GM23248 (cell line): ENCODE measurements around the gene CFAP119. TPM values are rescaled to one million over a fixed set of nuclear protein-coding genes. Genes with fewer than 3 reads are reported as not detected.

Experiments used
- DNase-seq: peaks from one replicate; pipeline ENCODE4 v3.0.0-alpha.2; 2015
- H2AFZ ChIP-seq: fragments of 200-600 bp; sonication (generic); 2 replicates; pipeline ENCODE4 v1.6.1; 2016; ENCODE audit warnings: antibody characterized with exemption
- H3F3A ChIP-seq: fragments of 200-600 bp; sonication (generic); 2 replicates; pipeline ENCODE4 v1.6.1; 2016; ENCODE audit warnings: mild to moderate bottlenecking, antibody characterized with exemption, mixed run types; ENCODE audit not compliant: insufficient read depth
- H3K27ac ChIP-seq: fragments of 200-600 bp; sonication (generic); 2 replicates; pipeline ENCODE4 v1.5.1; 2016; ENCODE audit warnings: mild to moderate bottlenecking
- H3K27me3 ChIP-seq: fragments of 200-600 bp; sonication (generic); replicated peaks from 2 replicates; pipeline ENCODE4 v1.6.1; 2016; ENCODE audit warnings: mild to moderate bottlenecking; ENCODE audit not compliant: insufficient read depth
- H3K36me3 ChIP-seq: fragments of 200-600 bp; sonication (generic); 2 replicates; pipeline ENCODE4 v1.6.1; 2016; ENCODE audit warnings: low read depth, mild to moderate bottlenecking
- H3K4me1 ChIP-seq: fragments of 200-600 bp; sonication (generic); 2 replicates; pipeline ENCODE4 v1.6.1; 2016; ENCODE audit warnings: mild to moderate bottlenecking; ENCODE audit not compliant: insufficient read depth
- H3K4me2 ChIP-seq: fragments of 200-600 bp; sonication (generic); one replicate; pipeline ENCODE4 v1.6.1; 2016; ENCODE audit warnings: mild to moderate bottlenecking; ENCODE audit not compliant: unreplicated experiment
- H3K4me3 ChIP-seq: fragments of 200-600 bp; sonication (generic); 2 replicates; pipeline ENCODE4 v1.5.1; 2016; ENCODE audit warnings: mild to moderate bottlenecking
- H3K79me2 ChIP-seq: fragments of 200-600 bp; sonication (generic); 2 replicates; pipeline ENCODE4 v1.6.1; 2016; ENCODE audit warnings: mild to moderate bottlenecking; ENCODE audit not compliant: insufficient read depth
- H3K9ac ChIP-seq: fragments of 200-600 bp; sonication (generic); 2 replicates; pipeline ENCODE4 v1.6.1; 2016; ENCODE audit warnings: mild to moderate bottlenecking
- H3K9me2 ChIP-seq: fragments of 200-600 bp; sonication (generic); 2 replicates; pipeline ENCODE4 v1.6.1; 2016; ENCODE audit warnings: mixed run types, mild to moderate bottlenecking, moderate library complexity; ENCODE audit not compliant: insufficient read depth
- H3K9me3 ChIP-seq: fragments of 200-600 bp; sonication (generic); one replicate; pipeline ENCODE4 v1.6.1; 2017; ENCODE audit warnings: low read depth
- H4K20me1 ChIP-seq: fragments of 200-600 bp; sonication (generic); 2 replicates; pipeline ENCODE4 v1.6.0; 2016; ENCODE audit not compliant: insufficient read depth
- EZH2 ChIP-seq: fragments of 200-600 bp; sonication (generic); IDR thresholded peaks from 2 replicates; pipeline ENCODE4 v1.6.1; 2018; ENCODE audit warnings: antibody characterized with exemption, mild to moderate bottlenecking; ENCODE audit not compliant: insufficient read depth, poor library complexity, severe bottlenecking
- EZH2phosphoT487 ChIP-seq: fragments of 200-600 bp; sonication (generic); IDR thresholded peaks from 2 replicates; pipeline ENCODE4 v1.6.1; 2018; ENCODE audit warnings: antibody characterized with exemption, moderate library complexity, mild to moderate bottlenecking, low read depth; ENCODE audit not compliant: insufficient read depth
- WGBS, 2 experiments: methylation state at CpG; one replicate each; pipeline ENCODE4 v1.1.6; 2015 to 2017; ENCODE audit warnings: low lambda C conversion rate in 2 of 2, low coverage in 1 of 2; ENCODE audit errors: missing lambda C conversion rate in 2 of 2; 5-methylcytosine and 5-hydroxymethylcytosine counted together
- in situ Hi-C: fragments of 300-500 bp; cut with MboI; formaldehyde crosslinking; loops from 2 replicates; pipeline ENCODE4 v1.15.0; 2020
- polyA plus RNA-seq: library from polyadenylated mRNA; unstranded; fragments of >200 nt; fragmentation: Nextera tagmentation; extraction: Ambion mirVana; gene quantifications from 2 replicates; pipeline ENCODE4 v1.2.1, GENCODE V29; 2016
- total RNA-seq: library from RNA; depleted of rRNA; stranded (reverse); fragments of >200 nt; shearing (Covaris generic); gene quantifications from 2 replicates; pipeline ENCODE4 v1.2.3, GENCODE V29; 2014

The CFAP119 gene
- total and polyA plus RNA-seq, 2 experiments from 2014 or later = 2.7 to 4.6 TPM

DNA sequence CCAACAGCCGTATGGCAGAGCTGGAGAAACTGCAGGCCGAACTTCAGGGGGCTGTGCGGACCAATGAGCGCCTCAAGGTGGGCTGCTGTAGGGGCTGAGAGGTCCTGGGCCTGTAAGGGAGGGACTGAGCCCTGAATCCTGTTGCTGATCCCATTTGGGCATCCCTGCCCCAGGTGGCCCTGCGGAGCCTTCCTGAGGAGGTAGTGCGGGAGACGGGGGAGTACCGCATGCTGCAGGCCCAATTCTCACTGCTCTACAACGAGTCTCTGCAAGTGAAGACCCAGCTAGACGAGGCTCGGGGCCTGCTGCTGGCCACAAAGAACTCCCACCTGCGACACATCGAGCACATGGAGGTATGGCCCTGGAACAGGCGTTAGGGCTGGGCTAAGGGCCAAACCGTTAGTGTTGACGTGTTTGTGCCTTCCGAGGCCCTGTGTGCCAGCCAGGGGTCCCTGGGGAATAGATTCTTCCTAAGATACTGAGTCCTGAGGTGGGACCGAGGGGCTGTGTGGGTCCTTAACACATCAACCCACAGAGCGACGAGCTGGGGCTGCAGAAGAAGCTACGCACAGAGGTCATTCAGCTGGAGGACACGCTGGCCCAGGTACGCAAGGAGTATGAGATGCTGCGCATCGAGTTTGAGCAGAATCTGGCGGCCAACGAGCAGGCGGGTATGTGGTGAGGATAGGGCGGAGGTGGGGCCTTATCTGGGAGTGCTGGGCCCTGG is 4.5 kb upstream of the CFAP119 start:
- WGBS, 2 experiments = 90% methylated on average over 29 of the region's 29 CpGs
- TF ChIP-seq EZH2 = no peak
- TF ChIP-seq EZH2phosphoT487 = no peak
- no peaks in the 10 kb centered on the region for H3K27me3 ChIP-seq
- H3K4me2 ChIP-seq = no peak overlapping the region
- H3K4me1 ChIP-seq = peaks cover 12% of the 10 kb centered on the region
- H3K4me3 ChIP-seq = no peak overlapping the region
- H3F3A ChIP-seq = peaks cover 8% of the 10 kb centered on the region; the same call in 1 of the 2 replicates
- no peaks in the 10 kb centered on the region for H4K20me1 ChIP-seq
- DNase-seq = no peak
- H3K9ac ChIP-seq = no peak overlapping the region
- no peaks in the 10 kb centered on the region for H3K9me2 ChIP-seq
- H3K9me3 ChIP-seq = no peaks in the 10 kb centered on the region
- H3K79me2 ChIP-seq = peaks cover 52% of the 10 kb centered on the region
- no peak overlapping the region for H2AFZ ChIP-seq
- in situ Hi-C loops = no loop called here
- no peak overlapping the region for H3K27ac ChIP-seq
- peaks cover 59% of the 10 kb centered on the region; the same call in 1 of the 2 replicates for H3K36me3 ChIP-seq

DNA sequence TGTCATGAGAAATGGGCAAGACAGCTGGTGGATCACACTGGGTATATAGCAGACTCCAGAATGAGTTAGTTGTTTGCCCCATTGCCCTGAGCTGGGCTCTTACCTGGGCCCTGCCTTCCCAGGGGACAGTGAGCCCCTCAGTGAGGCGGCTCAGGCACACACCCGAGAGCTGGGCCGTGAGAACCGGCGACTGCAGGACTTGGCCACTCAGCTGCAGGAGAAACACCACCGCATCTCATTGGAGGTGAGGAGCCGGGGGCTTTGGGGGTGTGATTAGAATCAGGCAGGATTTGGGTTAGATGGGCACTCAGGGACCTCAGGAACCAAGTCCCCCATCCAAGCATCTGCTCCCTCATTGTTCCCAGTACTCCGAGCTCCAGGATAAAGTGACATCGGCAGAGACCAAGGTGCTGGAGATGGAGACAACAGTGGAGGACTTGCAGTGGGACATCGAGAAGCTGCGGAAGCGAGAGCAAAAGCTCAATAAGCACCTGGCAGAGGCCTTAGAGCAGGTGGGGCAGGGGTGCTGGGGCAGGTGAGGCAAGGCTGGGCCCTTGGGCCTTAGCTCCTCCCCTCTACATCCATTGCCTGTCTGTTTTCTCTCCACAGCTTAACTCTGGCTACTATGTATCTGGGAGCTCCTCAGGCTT is 3.1 kb upstream of the CFAP119 start:
- H3K27ac ChIP-seq = no peak overlapping the region
- H3K36me3 ChIP-seq = peaks cover 50% of the 10 kb centered on the region; the same call in 1 of the 2 replicates
- H3K79me2 ChIP-seq = peaks cover 46% of the 10 kb centered on the region
- H4K20me1 ChIP-seq = no peaks in the 10 kb centered on the region
- in situ Hi-C loops = no loop called here
- no peaks in the 10 kb centered on the region for H3K9me3 ChIP-seq
- TF ChIP-seq EZH2 = no peak
- no peak for TF ChIP-seq EZH2phosphoT487
- H2AFZ ChIP-seq = no peak overlapping the region
- WGBS, 2 experiments = 95 to 98% methylated on average over 12 of the region's 12 CpGs
- H3K4me2 ChIP-seq = no peak overlapping the region
- H3F3A ChIP-seq = peaks cover 9% of the 10 kb centered on the region
- no peak for DNase-seq
- H3K4me1 ChIP-seq = peaks cover 14% of the 10 kb centered on the region
- no peaks in the 10 kb centered on the region for H3K9me2 ChIP-seq
- no peak overlapping the region for H3K4me3 ChIP-seq
- H3K27me3 ChIP-seq = no peaks in the 10 kb centered on the region
- no peak overlapping the region for H3K9ac ChIP-seq

DNA sequence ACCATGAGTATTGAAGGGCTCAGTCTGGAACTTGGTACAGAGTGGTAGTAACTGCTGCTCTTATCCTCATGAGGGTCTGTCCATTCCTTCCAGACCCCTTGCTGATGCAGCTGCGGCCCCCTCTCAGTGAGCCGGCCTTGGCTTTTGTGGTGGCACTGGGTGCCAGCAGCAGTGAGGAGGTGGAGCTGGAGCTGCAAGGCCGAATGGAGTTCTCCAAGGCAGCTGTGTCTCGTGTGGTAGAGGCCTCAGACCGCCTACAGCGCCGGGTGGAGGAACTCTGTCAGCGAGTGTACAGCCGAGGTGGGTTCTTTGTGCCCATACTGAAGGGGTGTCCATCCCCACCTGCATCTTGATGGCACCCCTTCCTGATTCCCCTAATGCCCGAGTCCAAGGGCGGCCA is 2.2 kb upstream of the CFAP119 start:
- DNase-seq = no peak
- no peaks in the 10 kb centered on the region for H3K9me3 ChIP-seq
- H3K9ac ChIP-seq = peak overlapping the region; percentile 90; the same call in 1 of the 2 replicates
- no peak overlapping the region for H2AFZ ChIP-seq
- 95 to 97% methylated on average over 11 of the region's 11 CpGs for WGBS, 2 experiments
- H3K4me1 ChIP-seq = peaks cover 14% of the 10 kb centered on the region
- H4K20me1 ChIP-seq = no peaks in the 10 kb centered on the region
- peak overlapping the region; percentile 79; the same call in 1 of the 2 replicates for H3K4me3 ChIP-seq
- in situ Hi-C loops = no loop called here
- H3K79me2 ChIP-seq = peaks cover 46% of the 10 kb centered on the region
- no peak overlapping the region for H3K27ac ChIP-seq
- H3K27me3 ChIP-seq = no peaks in the 10 kb centered on the region
- H3F3A ChIP-seq = peaks cover 9% of the 10 kb centered on the region
- peak overlapping the region; percentile 90 for H3K4me2 ChIP-seq
- no peaks in the 10 kb centered on the region for H3K9me2 ChIP-seq
- TF ChIP-seq EZH2phosphoT487 = no peak
- no peak for TF ChIP-seq EZH2
- H3K36me3 ChIP-seq = peaks cover 43% of the 10 kb centered on the region; the same call in 1 of the 2 replicates

GRCh38 chr16:30762991-30763725 is 1.3 kb upstream of the CFAP119 start:
- H3K36me3 ChIP-seq = peaks cover 43% of the 10 kb centered on the region; the same call in 1 of the 2 replicates
- H3K27me3 ChIP-seq = no peaks in the 10 kb centered on the region
- H3K4me2 ChIP-seq = peak overlapping the region; percentile 90
- H3K27ac ChIP-seq = peak overlapping the region; percentile 51
- peaks cover 9% of the 10 kb centered on the region for H3F3A ChIP-seq
- 61 to 63% methylated on average over 15 of the region's 15 CpGs for WGBS, 2 experiments
- H2AFZ ChIP-seq = no peak overlapping the region
- H3K4me3 ChIP-seq = peak overlapping the region; percentile 79
- H4K20me1 ChIP-seq = no peaks in the 10 kb centered on the region
- no peak for DNase-seq
- H3K9ac ChIP-seq = peak overlapping the region; percentile 90
- no peaks in the 10 kb centered on the region for H3K9me3 ChIP-seq
- no peak for TF ChIP-seq EZH2phosphoT487
- no peaks in the 10 kb centered on the region for H3K9me2 ChIP-seq
- H3K4me1 ChIP-seq = peaks cover 14% of the 10 kb centered on the region
- in situ Hi-C loops = no loop called here
- H3K79me2 ChIP-seq = peaks cover 46% of the 10 kb centered on the region
